ENCODE data around the gene CA10.

CA10 gene

DNA sequence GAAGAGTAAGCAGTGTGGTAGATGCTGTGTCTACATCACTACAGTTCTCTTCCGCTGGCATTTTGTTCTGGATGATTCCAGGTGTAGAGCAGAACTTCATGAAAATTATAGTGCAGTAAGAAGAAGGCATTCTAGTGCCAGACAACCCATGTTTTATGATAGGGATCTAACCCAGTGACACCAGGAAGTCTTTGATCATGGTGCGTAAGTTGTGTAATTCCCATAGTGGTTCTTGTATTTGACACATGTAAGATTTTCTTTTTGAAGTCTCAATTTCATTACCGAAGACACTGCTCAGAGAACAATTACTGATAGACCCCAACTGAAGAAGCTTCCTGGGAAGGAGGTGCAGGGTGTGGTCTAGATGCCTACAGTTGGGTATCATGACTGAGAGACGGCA is 356.9 kb downstream of the CA10 start:
- Histone ChIP-seq H3K4me3 (ENCODE audit: low read depth in 1 of 2, low read length in 2 of 2) (no peak overlapping the region), H3K4me1 (ENCODE audit: control insufficient read depth in 1 of 2, insufficient read depth in 2 of 2, low read length in 2 of 2) (peaks cover 0 to 5% of the 10 kb centered on the region in 2 donors), H3K9me3 (ENCODE audit: control insufficient read depth in 1 of 2, low read length in 2 of 2) (no peaks in the 10 kb centered on the region), H3K27me3 (ENCODE audit: control insufficient read depth in 1 of 2, insufficient read depth in 2 of 2, low read length in 2 of 2) (no peaks in the 10 kb centered on the region), H3K36me3 (ENCODE audit: control insufficient read depth in 1 of 2, insufficient read depth in 2 of 2, low read length in 2 of 2) (no peaks in the 10 kb centered on the region), H3K9ac (ENCODE audit: low read depth in 1 of 2, low read length in 2 of 2) (no peak overlapping the region), H3K27ac (ENCODE audit: low read depth, low read length) (no peak overlapping the region)

DNA sequence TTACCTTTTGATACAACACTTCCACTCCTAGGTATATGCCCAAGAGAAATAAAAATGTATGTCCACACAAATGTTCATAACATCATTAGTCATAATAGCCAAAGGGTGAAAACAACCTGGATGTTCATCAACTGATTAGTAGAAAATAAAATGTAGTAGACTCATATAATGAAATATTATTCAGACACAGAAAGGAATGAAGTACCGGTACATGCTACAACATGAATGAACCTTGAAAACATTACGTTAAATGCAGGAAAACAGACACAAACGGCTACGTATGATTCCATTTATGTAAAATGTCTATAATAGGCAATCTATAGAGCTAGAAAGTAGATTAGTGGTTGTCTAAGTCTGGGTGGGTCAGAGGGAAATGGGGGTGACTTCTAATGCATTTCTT is 358.5 kb downstream of the CA10 start:
- H3K36me3 ChIP-seq (ENCODE audit: control insufficient read depth in 1 of 2, insufficient read depth in 2 of 2, low read length in 2 of 2) = no peaks in the 10 kb centered on the region
- H3K9me3 ChIP-seq (ENCODE audit: control insufficient read depth in 1 of 2, low read length in 2 of 2) = no peaks in the 10 kb centered on the region

DNA sequence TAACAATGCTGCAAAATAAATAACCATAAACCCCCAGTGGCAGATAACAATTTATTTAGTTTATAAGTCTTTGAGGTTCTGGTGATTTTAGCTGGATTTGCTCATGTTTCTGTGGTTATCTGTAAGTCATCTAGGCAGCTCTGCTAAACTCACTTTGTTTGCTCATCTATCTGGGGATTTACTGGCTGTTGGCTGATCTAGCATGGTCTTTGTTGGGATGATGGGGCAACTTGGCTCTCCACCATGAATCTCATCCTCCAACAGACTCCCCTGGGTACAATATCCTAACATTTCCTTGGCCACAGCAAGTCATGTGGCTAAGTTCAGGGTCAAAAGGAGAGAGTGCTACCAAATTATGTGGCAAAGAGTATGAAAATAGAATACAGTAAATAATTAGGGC is 359.3 kb downstream of the CA10 start:
- Histone ChIP-seq H3K27me3 (ENCODE audit: control insufficient read depth in 1 of 2, insufficient read depth in 2 of 2, low read length in 2 of 2) (no peaks in the 10 kb centered on the region), H3K36me3 (ENCODE audit: control insufficient read depth in 1 of 2, insufficient read depth in 2 of 2, low read length in 2 of 2) (no peaks in the 10 kb centered on the region), H3K4me1 (ENCODE audit: control insufficient read depth in 1 of 2, insufficient read depth in 2 of 2, low read length in 2 of 2) (no peaks in the 10 kb centered on the region)

More for the DNA sequence above, 358.5 kb downstream of the CA10 start:
- Histone ChIP-seq H3K4me3 (ENCODE audit: low read depth in 1 of 2, low read length in 2 of 2) (no peak overlapping the region), H3K27ac (ENCODE audit: low read depth, low read length) (no peak overlapping the region), H3K9ac (ENCODE audit: low read depth in 1 of 2, low read length in 2 of 2) (no peak overlapping the region), H3K4me1 (ENCODE audit: control insufficient read depth in 1 of 2, insufficient read depth in 2 of 2, low read length in 2 of 2) (no peaks in the 10 kb centered on the region), H3K27me3 (ENCODE audit: control insufficient read depth in 1 of 2, insufficient read depth in 2 of 2, low read length in 2 of 2) (no peaks in the 10 kb centered on the region)

DNA sequence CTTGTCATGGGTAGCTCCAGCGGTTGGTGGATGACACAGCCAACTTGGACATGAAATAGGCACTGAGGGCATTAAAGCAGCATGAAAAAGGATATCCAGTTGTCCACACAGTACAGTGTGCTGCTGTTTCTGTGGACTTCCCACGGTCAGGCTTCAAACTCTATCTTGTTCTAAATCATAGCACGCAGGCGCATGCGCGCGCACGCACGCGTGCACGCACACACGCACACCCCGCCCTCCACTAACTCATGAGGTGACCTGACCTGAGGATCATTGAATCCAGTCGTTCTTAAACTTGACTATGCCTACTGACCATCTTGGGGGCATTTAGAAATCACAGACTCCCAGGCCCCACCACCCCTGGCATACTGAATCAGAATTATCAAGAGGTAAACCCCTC is 361.4 kb downstream of the CA10 start:
- Histone ChIP-seq H3K9ac (ENCODE audit: low read depth in 1 of 2, low read length in 2 of 2) (no peak overlapping the region), H3K4me3 (ENCODE audit: low read depth in 1 of 2, low read length in 2 of 2) (no peak overlapping the region), H3K4me1 (ENCODE audit: control insufficient read depth in 1 of 2, insufficient read depth in 2 of 2, low read length in 2 of 2) (no peaks in the 10 kb centered on the region), H3K27ac (ENCODE audit: low read depth, low read length) (no peak overlapping the region), H3K36me3 (ENCODE audit: control insufficient read depth in 1 of 2, insufficient read depth in 2 of 2, low read length in 2 of 2) (no peaks in the 10 kb centered on the region), H3K27me3 (ENCODE audit: control insufficient read depth in 1 of 2, insufficient read depth in 2 of 2, low read length in 2 of 2) (no peaks in the 10 kb centered on the region), H3K9me3 (ENCODE audit: control insufficient read depth in 1 of 2, low read length in 2 of 2) (no peaks in the 10 kb centered on the region)

More for the DNA sequence above, 359.3 kb downstream of the CA10 start:
- Histone ChIP-seq H3K4me3 (ENCODE audit: low read depth in 1 of 2, low read length in 2 of 2) (no peak overlapping the region), H3K9me3 (ENCODE audit: control insufficient read depth in 1 of 2, low read length in 2 of 2) (no peaks in the 10 kb centered on the region), H3K9ac (ENCODE audit: low read depth in 1 of 2, low read length in 2 of 2) (no peak overlapping the region), H3K27ac (ENCODE audit: low read depth, low read length) (no peak overlapping the region)

DNA sequence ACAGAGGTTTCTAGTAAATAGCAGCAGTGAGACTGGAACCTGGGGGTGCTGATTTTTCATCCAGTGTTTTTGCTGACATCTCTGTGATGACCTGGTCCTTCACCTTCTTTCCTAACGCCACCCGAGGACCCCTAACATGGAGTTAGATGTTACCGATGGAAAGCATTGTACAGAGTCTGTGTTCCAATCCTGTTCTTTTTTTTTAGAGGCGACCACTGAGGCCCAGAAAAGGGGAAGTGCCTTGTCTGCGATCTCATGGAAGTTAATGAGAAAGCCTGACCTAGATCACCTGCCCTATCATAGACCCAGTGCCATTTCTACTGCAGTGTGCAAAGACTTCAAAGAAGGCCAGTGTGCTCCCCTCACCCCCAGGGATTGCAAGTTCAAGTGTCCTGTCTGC is 362.5 kb downstream of the CA10 start:
- no peak overlapping the region for H3K27ac ChIP-seq (ENCODE audit: low read depth, low read length)
- H3K4me3 ChIP-seq (ENCODE audit: low read depth in 1 of 2, low read length in 2 of 2) = no peak overlapping the region
- H3K36me3 ChIP-seq (ENCODE audit: control insufficient read depth in 1 of 2, insufficient read depth in 2 of 2, low read length in 2 of 2) = no peaks in the 10 kb centered on the region

DNA sequence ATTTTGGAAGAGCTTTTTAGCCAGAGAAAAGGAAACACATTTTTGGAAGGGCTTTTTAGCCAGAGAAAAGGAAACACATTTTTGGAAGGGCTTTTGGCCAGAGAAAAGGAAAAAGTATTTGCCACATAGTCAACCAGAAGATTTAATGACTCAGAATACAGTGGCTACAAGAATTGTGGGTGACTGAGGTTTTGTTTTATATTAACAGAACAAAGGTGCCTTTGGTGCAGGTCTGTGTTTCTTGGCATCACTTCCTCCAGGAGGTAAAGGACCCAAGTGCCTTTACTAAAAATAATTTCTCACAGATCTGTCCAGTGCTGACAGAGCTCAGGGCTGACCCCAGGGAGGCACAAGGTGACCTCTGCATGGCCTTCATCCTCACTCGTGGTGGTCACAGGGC is 363.1 kb downstream of the CA10 start:
- Histone ChIP-seq H3K4me1 (ENCODE audit: control insufficient read depth in 1 of 2, insufficient read depth in 2 of 2, low read length in 2 of 2) (no peaks in the 10 kb centered on the region), H3K27ac (ENCODE audit: low read depth, low read length) (no peak overlapping the region)

More for the DNA sequence above, 362.5 kb downstream of the CA10 start:
- Histone ChIP-seq H3K27me3 (ENCODE audit: control insufficient read depth in 1 of 2, insufficient read depth in 2 of 2, low read length in 2 of 2) (no peaks in the 10 kb centered on the region), H3K9me3 (ENCODE audit: control insufficient read depth in 1 of 2, low read length in 2 of 2) (no peaks in the 10 kb centered on the region), H3K4me1 (ENCODE audit: control insufficient read depth in 1 of 2, insufficient read depth in 2 of 2, low read length in 2 of 2) (no peaks in the 10 kb centered on the region), H3K9ac (ENCODE audit: low read depth in 1 of 2, low read length in 2 of 2) (no peak overlapping the region)

DNA sequence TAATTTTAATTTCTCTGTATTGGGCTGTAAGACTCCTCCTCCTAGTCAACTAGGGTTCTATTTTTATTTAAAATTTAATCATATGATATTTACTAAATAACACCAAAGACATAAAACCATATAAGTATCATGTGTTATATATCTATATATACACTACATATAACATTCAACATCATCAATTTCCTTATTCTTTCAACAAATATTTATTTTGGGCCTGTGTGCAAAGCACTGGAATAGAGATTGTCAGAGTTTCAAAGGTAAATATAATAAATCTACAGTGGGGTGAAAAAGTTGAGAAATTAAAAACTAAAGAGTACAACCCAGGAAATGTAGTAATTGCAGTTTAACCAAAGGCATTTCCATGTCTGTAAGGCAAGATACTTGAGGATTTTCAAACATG is 364.0 kb downstream of the CA10 start:
- Histone ChIP-seq H3K27me3 (ENCODE audit: control insufficient read depth in 1 of 2, insufficient read depth in 2 of 2, low read length in 2 of 2) (no peaks in the 10 kb centered on the region), H3K9ac (ENCODE audit: low read depth in 1 of 2, low read length in 2 of 2) (no peak overlapping the region), H3K4me1 (ENCODE audit: control insufficient read depth in 1 of 2, insufficient read depth in 2 of 2, low read length in 2 of 2) (no peaks in the 10 kb centered on the region), H3K9me3 (ENCODE audit: control insufficient read depth in 1 of 2, low read length in 2 of 2) (no peaks in the 10 kb centered on the region), H3K36me3 (ENCODE audit: control insufficient read depth in 1 of 2, insufficient read depth in 2 of 2, low read length in 2 of 2) (no peaks in the 10 kb centered on the region), H3K4me3 (ENCODE audit: low read depth in 1 of 2, low read length in 2 of 2) (no peak overlapping the region), H3K27ac (ENCODE audit: low read depth, low read length) (no peak overlapping the region)

More for the DNA sequence above, 363.1 kb downstream of the CA10 start:
- H3K4me3 ChIP-seq (ENCODE audit: low read depth in 1 of 2, low read length in 2 of 2) = no peak overlapping the region
- no peaks in the 10 kb centered on the region for H3K9me3 ChIP-seq (ENCODE audit: control insufficient read depth in 1 of 2, low read length in 2 of 2)
- H3K36me3 ChIP-seq (ENCODE audit: control insufficient read depth in 1 of 2, insufficient read depth in 2 of 2, low read length in 2 of 2) = no peaks in the 10 kb centered on the region
- no peaks in the 10 kb centered on the region for H3K27me3 ChIP-seq (ENCODE audit: control insufficient read depth in 1 of 2, insufficient read depth in 2 of 2, low read length in 2 of 2)
- no peak overlapping the region for H3K9ac ChIP-seq (ENCODE audit: low read depth in 1 of 2, low read length in 2 of 2)

DNA sequence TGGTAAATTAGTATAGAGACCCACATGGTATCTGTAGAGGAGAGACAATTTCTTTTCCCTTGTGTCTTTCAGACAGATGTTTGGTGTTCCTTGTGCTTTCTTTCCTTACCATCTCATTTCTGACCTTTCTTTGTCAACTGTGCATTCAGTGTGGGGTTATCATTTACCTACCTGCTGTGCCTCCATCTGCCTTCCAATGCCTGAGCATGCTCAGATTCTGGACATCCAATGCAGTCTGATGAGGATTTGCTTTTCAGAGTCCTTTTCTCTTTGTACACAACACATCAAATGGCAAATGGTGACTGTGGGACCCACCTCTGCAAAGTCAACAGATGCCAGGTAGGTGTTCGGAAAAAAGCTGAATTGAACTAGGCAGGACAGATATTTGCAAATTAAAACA is 364.8 kb downstream of the CA10 start:
- Histone ChIP-seq H3K27ac (ENCODE audit: low read depth, low read length) (no peak overlapping the region), H3K9me3 (ENCODE audit: control insufficient read depth in 1 of 2, low read length in 2 of 2) (no peaks in the 10 kb centered on the region), H3K4me3 (ENCODE audit: low read depth in 1 of 2, low read length in 2 of 2) (no peak overlapping the region), H3K27me3 (ENCODE audit: control insufficient read depth in 1 of 2, insufficient read depth in 2 of 2, low read length in 2 of 2) (no peaks in the 10 kb centered on the region), H3K4me1 (ENCODE audit: control insufficient read depth in 1 of 2, insufficient read depth in 2 of 2, low read length in 2 of 2) (no peaks in the 10 kb centered on the region), H3K36me3 (ENCODE audit: control insufficient read depth in 1 of 2, insufficient read depth in 2 of 2, low read length in 2 of 2) (no peaks in the 10 kb centered on the region), H3K9ac (ENCODE audit: low read depth in 1 of 2, low read length in 2 of 2) (no peak overlapping the region)

DNA sequence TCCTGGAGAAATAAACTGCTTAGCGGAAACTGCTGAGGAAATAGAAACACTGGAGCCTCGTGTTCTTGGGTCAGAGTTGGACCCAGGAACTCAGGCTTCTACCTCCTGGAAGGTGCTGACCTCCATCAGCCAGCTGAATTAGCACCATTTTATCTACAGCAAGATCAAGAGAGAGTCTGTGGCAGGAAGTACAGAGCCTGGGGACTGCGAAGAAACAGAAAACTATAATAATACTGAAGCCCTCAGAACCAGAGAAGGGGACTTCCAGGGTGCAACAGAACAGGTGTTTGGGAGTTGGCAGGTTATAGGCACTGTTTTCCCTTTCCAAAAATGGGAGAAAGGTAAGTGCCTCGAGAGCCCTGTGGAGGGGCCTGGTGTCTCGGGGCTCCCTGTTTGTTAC is 379.7 kb downstream of the CA10 start:
- Histone ChIP-seq H3K9ac (ENCODE audit: low read depth in 1 of 2, low read length in 2 of 2) (no peak overlapping the region), H3K4me1 (ENCODE audit: control insufficient read depth in 1 of 2, insufficient read depth in 2 of 2, low read length in 2 of 2) (no peaks in the 10 kb centered on the region)

DNA sequence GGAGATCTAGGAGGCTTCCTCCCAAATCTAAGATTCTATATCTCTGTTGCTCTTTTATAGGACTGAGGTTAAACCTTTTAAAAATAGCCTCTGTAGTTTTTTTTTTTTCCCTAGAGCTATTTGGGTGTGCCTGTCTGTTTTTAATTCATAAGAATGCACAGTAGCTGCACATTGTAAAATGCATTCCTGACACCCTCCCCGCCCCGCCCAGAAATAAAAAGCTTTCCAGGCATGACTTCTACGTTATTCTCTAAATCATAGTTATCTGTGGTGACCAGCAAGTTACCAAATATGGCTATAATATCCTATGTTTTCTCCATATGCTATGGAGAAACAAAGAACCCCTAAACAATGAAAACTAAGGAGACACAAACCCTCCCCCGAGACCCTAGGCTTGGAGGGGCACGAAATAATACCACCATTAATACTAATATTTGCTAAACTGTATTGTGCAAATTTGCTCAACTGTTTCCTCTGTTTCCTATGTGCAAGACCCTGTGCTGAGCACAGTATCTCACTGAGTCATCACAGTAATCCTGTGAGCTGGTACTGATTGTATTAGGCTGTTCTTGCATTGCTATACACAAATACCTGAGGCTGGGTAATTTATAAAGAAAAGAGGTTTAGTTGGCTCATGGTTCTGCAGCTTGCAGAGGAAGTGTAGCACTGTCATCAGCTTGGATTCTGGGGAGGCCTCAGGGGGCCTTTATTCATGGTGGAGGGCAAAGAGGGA is 388.3 kb downstream of the CA10 start:
- Histone ChIP-seq H3K4me1 (ENCODE audit: control insufficient read depth in 1 of 2, insufficient read depth in 2 of 2, low read length in 2 of 2) (no peaks in the 10 kb centered on the region), H3K27ac (ENCODE audit: low read depth, low read length) (no peak overlapping the region), H3K9me3 (ENCODE audit: control insufficient read depth in 1 of 2, low read length in 2 of 2) (no peaks in the 10 kb centered on the region), H3K9ac (ENCODE audit: low read depth in 1 of 2, low read length in 2 of 2) (no peak overlapping the region), H3K27me3 (ENCODE audit: control insufficient read depth in 1 of 2, insufficient read depth in 2 of 2, low read length in 2 of 2) (no peaks in the 10 kb centered on the region), H3K36me3 (ENCODE audit: control insufficient read depth in 1 of 2, insufficient read depth in 2 of 2, low read length in 2 of 2) (no peaks in the 10 kb centered on the region), H3K4me3 (ENCODE audit: low read depth in 1 of 2, low read length in 2 of 2) (no peak overlapping the region)

More for the DNA sequence above, 379.7 kb downstream of the CA10 start:
- Histone ChIP-seq H3K4me3 (ENCODE audit: low read depth in 1 of 2, low read length in 2 of 2) (no peak overlapping the region), H3K27me3 (ENCODE audit: control insufficient read depth in 1 of 2, insufficient read depth in 2 of 2, low read length in 2 of 2) (no peaks in the 10 kb centered on the region), H3K27ac (ENCODE audit: low read depth, low read length) (no peak overlapping the region), H3K36me3 (ENCODE audit: control insufficient read depth in 1 of 2, insufficient read depth in 2 of 2, low read length in 2 of 2) (no peaks in the 10 kb centered on the region), H3K9me3 (ENCODE audit: control insufficient read depth in 1 of 2, low read length in 2 of 2) (no peaks in the 10 kb centered on the region)
